DMS 273 (cell line): ENCODE data around the gene KIAA0513.

ENCODE experiments used
- DNase-seq: peaks from one replicate; lab custom pipeline; 2025; ENCODE audit not compliant: unreplicated experiment; lab: John Stamatoyannopoulos, UW

KIAA0513 gene

DNA sequence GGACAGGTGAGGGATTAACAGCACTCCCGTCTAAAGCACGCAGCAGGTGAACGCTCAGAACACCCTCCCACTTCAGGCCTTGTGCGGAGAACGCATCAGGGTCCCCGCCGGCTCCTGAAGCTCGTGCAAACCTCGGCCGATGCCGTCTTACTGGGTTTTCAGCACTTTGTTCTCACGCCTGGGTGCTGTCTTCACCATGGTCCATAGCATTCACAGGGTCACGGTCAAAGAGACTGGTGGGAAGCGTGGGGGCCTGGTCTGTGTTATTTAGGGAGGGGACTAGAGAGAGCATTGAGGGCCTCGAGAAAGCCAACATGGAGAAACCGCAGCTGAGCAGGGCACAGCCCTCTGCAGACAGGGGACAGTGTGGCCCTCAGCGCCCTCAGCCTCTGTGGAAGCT, 58.1 kb downstream of the KIAA0513 start:
- DNase-seq = no peak

DNA sequence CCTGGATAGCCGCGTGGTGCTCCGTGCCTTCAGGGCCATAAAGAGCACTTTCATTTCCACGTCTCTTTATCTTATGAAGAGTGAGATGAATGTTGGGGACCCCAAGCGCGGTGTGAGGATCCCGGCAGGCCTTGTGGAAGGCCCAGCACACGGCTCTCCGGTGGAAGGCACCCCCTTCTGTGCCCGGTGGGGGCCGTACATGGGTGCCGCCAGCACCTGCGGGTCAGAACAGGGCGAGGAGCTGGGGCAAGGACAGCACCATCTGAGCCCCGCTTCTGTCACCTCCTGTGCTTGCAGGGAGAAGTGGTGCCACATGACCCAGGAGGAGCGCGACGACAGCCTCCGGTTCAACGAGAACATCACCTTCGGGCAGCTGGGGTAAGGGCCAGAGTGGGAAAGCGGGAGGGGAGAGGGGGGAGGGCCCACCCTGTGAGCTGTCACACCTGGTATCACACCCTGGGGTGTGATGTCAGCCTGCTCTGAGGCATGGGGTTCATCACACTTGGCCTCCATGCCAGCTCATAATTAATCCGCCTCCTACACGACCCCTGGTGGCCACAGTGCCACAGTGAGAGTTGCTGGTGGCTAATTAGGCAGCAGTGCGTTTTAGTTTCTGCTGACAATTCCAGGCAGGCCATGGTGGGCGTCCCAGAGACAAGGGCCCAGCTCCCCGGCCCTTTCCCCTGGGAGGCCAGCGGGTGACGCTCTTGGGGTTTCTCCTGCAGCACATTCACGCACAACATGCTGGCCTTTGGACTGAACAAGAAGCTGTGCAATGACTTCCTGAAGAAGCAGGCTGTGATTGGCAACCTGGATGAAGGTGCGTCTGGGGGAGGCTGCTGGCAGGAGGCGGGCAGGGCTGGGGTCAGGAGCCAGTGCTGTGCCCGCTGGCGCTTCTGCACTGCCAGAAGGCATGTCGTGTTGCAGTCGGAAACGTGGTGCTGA, 59.0 kb downstream of the KIAA0513 start:
- peak; percentile 92 for DNase-seq

DNA sequence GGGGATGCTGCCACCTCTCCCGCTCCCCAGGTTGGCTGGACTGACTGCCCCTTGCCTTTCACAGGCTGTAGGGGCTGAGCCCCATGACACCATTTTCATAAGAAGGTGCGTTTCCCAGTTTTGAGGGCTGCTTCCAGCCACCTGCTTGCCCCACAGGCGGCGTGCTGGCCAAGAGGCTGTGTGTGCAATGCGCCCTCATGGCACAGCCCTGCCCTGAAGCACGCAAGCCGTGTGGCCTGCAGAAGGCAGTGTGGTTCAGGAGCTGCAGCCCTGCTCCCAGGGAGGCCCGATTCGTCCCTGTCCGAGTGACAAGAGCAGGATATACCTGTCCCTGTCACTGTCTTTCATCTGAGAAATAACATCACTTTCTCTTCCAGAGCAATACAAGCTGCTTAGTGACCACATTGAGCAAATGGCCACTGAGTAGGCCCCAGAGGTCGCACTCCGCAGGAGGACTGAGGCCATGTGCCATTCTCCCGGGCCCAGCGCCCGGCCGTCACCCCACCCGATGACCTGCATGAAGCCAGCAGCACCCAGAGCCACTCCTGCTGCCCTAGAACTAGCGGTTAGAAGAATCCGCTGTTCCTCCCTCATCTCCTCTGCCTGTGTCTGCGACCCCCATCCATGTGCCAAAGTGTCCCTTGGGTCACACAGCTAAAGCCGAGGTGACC, 60.4 kb downstream of the KIAA0513 start:
- no peak for DNase-seq

DNA sequence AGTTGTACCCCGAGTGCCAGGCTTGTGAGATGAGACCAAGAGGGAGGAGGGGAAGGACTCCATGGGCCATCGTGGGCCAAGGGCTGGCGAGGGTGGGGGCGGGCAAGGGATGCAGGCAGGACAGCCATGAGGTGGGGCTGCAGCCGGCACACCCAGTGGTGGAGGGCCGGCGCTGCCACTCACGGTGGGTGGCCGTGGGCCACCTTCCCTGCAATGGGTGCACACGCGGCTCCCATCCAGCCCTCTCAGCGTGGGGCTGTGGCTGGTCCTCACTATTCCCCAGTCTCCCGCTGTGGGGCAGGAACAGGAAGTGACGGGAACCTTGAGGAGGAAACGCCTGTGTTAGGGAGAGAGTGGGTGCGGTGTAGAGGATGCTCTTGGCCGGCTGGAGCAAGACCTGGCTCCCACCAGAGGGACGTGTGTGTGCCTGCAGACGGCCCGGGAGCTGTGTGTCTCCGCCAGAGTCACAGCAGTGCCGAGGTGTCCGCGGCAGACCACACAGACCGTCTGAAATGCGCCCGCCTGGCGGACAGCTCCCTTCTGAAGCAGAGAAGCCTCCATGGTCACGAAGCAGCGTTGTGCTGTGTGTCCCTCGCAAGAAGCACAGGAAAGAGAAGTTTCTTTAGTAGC, 61.1 kb downstream of the KIAA0513 start:
- no peak for DNase-seq

DNA sequence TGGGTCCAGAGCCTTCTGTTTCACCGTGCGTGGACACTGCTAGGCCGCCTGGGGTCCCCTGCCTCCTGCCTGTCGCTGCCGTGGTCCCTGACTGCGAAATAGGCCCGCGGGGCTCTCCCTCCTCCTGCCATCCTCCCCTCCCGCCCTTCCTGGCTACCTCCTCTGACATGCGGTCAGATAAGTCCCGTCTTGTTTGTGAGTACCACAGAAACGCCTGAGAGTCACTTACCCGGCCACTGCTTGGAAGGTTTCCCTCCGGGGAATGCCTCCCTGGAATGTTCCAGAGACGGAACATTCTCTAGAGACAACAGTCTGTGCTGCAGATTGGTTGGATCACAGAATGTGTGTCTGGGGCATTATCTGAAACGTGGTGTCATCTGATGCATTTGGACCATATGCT, 61.9 kb downstream of the KIAA0513 start:
- DNase-seq = no peak

DNA sequence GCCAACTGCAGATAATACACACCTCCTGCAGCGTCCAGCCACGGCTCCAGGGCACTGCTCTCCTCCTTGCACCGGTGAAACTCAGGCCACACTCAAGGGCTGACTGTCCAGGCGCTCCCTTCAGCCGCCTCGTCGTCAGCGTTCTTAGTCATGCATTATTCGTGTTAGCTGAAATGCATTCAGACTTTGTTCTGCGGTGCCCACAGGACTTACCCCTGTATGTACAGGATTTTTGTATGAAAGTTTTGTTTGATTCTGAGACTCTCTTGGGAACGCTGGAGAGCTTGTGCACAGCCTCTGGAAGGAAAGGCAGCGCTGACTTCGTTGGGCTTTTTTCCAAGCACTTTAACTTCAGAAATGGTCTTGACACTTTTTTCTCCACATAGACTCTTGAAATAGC, 62.6 kb downstream of the KIAA0513 start:
- DNase-seq = no peak

DNA sequence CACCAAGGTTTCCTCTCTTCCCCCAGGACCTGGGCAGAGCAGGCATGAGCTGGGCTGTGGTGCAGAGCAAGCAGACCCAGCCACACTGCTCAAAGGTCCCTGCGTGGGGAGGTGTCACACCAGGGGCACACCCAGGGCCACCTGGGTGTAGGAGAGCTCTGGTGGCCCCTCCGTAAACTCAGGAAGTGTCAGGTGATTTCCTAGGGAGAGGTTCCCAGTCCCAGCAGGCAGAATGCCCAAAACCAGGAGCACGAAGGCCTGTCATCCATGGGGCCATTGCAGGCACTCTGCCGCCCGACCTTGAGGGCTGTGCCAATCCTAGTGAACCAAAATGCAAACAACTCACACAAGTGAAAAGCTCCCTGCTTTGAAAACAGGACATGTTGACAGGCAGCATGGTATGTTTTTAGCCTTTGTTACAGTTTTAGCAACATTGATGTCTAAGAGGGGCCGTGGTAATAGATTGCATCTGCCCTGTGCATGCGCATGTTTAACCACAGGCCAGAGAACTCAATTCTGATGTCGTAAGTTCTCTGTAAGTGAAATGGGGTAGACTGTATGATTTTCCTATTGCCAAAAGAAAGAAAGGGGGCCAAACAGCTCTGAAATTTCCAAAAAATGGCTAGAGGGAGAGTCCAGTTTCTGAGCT, 63.4 kb downstream of the KIAA0513 start:
- DNase-seq = no peak

DNA sequence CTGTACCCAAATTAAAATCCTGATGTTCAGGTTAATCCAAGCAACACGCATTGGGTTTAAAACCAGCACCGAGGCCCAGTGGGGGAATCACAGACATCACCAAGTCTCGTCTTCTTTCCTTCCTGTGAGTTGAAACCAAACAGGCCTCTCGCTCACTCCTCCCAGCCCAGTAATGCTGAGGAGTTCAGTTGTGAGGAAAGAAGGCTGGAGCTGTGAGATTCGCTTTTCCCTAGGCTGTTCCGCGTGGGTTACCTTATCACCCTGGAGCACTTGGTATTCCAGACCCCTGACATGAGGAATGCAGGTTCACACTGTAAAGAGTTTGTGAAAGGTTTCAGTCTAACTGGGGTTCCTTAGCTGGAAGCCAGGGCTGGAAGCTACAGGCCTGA, 63.9 kb downstream of the KIAA0513 start:
- DNase-seq = no peak

DNA sequence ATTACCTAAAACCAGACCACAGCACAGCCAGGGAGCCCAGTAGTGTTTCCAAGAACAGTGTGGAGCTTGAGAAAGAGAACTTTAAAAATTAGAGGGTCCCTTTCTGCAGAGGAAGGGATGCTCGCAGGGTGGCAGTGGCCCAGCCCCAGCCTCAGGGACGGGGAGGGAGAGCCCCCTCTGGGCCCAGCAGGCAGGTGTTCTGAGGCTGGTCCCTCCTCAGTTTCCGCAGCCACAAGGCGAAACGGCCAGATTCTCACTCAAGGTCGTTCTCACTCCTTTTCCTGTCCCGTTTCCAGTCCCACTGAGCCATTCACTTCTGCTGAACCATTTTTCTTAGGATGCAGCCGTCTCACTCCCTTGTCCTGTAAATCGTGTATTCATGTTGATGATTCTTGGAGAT, 64.7 kb downstream of the KIAA0513 start:
- DNase-seq = no peak

DNA sequence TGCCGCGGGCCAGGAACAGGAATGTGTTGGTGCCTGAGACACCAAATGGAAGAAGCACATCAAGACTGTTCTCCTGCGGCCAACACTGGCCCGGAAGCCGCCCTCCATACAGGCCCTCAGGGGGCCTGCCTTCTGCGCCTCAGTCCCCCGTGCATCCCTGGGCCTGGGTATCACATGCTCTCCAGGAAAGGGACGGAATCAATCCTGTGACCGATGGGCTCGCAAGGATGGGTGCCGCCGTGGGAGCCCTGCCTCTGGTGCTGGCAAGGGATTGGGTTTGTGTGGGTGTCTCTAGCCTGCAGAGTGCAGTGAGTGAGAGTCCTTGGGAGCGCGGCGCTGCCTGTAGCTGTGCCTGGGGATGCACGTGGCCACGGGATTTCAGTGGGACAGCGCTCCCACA, 65.3 kb downstream of the KIAA0513 start:
- no peak for DNase-seq

DNA sequence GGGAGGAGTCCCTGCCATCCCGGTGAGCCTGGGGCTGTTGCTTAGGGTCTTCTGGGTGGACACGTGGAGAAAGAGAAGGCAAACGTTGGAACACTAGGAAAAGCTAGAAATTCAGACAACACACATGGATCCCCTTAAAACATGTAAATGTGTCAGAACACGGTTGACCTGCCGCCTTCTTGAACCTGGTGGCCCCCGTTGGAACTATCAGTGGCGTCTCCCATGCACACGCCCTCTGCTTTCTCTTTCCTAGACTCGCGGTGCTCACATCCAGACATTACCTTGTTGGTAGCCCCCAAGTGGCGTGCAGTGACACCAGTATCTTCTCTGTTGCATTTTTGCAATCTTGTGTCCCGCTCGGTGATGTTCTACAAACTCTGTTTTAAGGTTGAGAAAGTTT, 66.1 kb downstream of the KIAA0513 start:
- DNase-seq = no peak

DNA sequence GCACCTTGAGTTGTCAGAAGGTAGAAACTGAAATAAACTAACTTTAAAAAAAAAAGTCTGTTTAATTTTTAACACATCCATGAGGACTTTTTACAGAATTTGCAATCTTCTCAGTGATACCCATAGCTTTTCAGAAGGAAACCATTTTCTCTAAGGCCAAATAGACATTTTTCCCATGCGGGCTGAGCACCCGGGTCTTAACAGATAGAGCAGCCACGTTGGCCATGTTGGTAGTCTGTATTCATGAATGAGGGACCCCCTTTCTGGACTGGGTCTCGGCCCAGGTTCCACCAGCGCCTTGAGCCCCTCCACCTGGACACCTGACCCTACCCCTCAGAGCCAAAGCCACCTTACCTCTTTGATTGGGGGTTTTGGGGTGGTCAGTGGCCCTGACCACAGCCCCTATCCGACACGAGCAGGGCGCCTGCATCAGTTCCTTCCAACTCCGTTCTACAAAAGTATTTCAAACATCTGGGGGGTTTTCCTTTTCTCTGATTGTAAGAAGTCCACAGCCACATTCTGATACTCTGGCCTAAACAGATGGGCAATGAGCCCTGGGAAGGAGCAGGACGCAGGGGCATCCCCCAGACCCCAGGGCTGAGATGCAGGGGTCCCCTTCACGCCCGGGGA, 66.7 kb downstream of the KIAA0513 start:
- no peak for DNase-seq

DNA sequence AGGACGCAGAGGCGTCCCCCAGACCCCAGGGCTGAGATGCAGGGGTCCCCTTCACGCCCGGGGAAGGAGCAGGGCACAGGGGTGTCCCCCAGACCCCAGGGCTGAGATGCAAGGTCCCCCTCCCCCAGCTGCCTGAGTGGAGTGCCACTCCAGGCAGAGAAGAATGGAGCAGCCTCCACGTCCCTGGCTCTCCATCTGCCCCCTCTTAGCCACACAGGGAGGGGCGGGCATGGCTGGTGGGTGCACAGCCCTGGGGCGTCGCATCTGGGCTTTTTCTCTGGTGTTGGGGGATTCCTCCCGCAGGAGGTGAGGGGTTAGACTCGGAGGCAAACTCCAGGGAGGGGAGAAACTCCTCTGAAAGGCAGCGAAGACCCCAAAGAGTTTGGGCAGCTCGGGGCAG, 67.2 kb downstream of the KIAA0513 start:
- DNase-seq = peak; percentile 54

DNA sequence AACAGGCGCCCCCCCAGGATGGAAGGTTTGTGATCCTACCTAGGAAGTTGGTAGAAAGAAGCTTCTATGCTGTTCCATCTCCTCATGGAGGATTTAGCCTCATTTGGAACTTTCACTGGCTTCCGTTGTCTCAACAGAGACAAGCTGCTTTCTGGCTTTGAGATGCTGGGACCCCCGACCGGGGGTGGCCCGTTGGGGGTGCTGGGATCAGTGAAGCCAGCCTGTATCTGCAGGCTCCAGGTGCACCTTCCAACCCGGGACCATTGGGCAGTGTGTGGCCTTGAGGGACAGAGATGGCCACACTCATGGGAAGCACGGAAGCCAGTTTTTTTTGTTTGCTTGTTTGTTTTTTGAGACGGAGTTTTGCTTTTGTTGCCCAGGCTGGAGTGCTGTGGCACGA, 69.3 kb downstream of the KIAA0513 start:
- DNase-seq = no peak

DNA sequence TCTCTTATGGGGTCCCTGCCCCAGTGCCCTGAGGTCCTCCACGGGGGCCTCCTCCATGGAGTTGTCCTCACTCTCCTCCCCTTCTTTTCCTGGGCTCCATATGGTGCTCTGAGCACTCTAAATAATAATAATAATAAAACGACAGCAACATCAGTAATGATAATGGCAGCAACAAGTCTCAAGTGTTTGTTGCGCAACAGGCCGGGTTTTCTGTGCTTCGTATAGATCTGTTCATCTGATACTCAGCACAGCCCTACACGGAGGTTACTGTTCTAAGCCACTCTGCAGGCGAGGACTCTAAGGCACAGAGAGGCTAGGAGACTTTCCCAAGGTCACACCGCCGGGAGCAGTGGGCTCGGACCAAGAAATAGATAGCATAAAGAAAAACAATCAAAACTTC, 71.0 kb downstream of the KIAA0513 start:
- DNase-seq = no peak

DNA sequence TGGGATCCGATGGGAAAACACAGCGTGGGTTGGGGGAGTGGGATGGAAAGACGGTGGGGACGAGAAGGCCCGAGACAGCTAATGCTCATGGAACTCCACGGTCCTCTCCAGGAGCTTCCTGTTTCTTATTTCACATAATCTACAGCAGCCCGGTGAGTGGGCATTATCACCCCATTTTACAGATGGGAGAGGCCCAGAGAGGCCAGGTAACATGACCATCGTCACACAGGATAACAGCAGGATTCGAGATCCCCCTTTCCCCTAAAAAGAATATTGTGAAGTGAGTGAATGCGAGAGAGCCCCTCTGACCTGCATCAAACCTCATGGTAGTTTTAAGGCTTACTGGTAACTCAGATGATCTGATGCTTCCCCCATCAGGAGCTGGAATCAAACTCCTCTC, 72.7 kb downstream of the KIAA0513 start:
- no peak for DNase-seq

DNA sequence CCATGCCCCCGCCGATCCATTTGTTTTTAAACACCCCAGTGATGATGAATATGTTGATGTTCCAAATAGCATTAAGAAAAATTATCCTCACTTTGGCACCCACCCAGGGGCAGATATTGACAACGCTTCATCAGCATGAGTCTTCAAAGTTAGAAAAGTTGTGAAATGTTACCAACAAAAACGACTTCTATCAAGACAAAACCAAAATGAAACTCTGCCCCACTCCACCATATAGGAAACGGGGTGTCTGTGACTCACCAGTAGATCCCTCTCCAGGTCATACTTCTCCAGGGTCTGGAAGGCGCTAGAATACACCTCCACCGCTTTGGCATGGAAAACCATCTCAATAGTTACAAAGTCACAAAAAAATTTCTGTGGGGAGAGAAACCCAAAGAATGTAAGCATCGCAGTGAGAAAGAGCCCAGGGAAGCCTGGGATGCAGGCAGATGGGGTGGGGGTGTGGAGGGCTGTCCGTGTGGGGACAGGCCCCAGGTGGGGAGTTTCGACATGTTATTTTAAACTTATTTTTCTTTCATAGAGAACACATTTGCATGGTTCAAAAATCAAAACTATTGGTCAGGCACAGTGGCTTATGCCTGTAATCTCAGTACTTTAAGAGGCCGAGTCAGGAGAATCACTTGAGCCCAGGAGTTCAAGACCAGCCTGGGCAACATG, 74.5 kb downstream of the KIAA0513 start:
- no peak for DNase-seq

DNA sequence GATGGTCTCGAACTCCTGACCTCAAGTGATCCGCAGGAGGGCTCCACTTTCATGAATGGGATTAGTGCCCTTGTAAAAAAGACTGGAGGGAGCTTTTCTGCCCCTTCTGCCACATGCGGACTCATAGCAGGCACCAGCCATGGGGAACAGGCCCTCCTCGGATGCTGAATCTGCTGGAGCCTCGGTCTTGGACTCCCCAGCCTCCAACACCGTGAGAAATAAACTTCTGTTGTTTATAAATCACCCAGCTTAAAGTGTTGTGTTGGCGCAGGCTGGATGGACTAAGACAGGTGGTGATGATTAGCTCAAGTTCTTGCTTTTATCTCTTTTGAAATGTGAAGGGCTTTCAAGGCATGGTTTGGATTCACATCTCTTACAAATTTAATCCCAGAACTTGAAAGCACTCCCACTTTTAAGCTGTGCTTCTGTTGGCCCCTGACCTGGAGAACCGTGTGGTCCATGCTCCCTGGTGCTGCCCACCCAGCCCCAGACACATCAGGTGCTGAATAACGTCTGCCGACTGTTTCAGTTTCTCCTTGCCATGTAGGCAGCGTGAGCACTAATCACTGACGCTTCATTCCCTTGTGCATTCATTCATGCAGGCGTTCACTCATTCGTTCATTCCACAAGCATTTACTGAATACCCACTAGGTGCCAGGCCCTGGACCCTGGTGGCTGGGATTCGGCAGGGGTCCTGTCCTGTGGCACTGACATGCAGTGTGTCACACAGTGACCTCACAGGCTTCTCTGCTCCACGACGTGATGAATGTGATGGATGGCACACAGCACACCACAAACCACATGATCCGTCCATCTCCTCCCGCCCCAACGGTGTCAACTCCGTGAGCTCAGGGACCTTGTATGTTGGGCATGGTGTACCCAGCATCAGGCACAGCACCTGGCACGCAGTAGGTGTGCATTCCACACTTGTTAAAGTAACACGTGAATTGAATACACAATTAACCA, 75.8 kb downstream of the KIAA0513 start:
- no peak for DNase-seq

DNA sequence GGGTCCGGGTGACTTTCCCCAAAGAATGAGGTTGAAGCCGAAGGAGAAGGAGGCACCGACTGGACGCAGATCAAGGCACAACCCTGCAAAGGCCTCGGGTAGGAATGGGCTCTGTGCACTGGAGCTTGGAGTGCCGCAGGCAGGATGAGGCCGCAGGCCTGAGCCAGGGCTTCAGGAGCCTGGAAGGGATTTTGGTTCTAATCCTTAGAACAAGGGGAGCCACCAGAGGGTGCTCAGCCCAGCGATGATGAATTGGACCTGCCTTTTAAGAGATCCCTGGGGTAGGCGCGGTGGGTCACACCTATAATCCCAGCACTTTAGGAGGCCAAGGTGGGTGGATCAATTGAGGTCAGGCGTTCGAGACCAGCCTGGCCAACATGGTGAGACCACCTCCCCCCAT, 76.6 kb downstream of the KIAA0513 start:
- DNase-seq = peak; percentile 40
